Activated naive CD4-positive, alpha-beta T cell treated with anti-CD3 and anti-CD28 coated beads for 36 hours (primary cell): ENCODE results near the gene PDCD6IP. TPM values are rescaled to one million over a fixed set of nuclear protein-coding genes. Genes with fewer than 3 reads are reported as not detected.
A peak's percentile ranks its signal among the peaks of the same experiment; 100 is the strongest.

ENCODE experiments used
- CTCF ChIA-PET: fragments of 350-600 bp; sonication (Branson Sonifier 250); formaldehyde crosslinking; loops from one replicate; lab custom pipeline; 2021; ENCODE audit warnings: antibody characterized with exemption; lab: Charles Lee
- DNase-seq: peaks from one replicate; pipeline ENCODE4 v3.0.0-alpha.2; 2020
- H3K27ac Mint-ChIP-seq: one replicate; pipeline ENCODE4 v1.8.0; 2021; ENCODE audit warnings: mild to moderate bottlenecking, mixed read lengths
- H3K27me3 Mint-ChIP-seq: one replicate; pipeline ENCODE4 v1.8.0; 2021; ENCODE audit warnings: low read depth, mixed read lengths
- H3K36me3 Mint-ChIP-seq: one replicate; pipeline ENCODE4 v1.8.0; 2021; ENCODE audit warnings: low read depth, mixed read lengths
- H3K4me1 Mint-ChIP-seq: one replicate; pipeline ENCODE4 v1.8.0; 2021; ENCODE audit warnings: low read depth, mixed read lengths
- H3K4me3 Mint-ChIP-seq: one replicate; pipeline ENCODE4 v1.8.0; 2021; ENCODE audit warnings: mild to moderate bottlenecking, moderate library complexity, mixed read lengths
- H3K9me3 Mint-ChIP-seq: one replicate; pipeline ENCODE4 v1.8.0; 2021; ENCODE audit warnings: mixed read lengths
- intact Hi-C: fragments of 100-400 bp; cut with micrococcal nuclease; formaldehyde crosslinking; loops from one replicate; pipeline ENCODE4 v1.15.1; 2023
- total RNA-seq, 2 experiments: library from RNA; stranded (reverse); gene quantifications; one replicate each; pipeline ENCODE4 v1.2.3, GENCODE V29; 2021

PDCD6IP gene
- total RNA-seq, 2 experiments from 2014 or later, result 126 to 127 TPM

GRCh38 chr3:33901862-33902563 is 103.6 kb downstream of the PDCD6IP start:
- Mint-ChIP-seq H3K27me3 (no peaks in the 10 kb centered on the region), H3K4me3 (no peak overlapping the region), H3K27ac (no peak overlapping the region), H3K9me3 (no peaks in the 10 kb centered on the region), H3K36me3 (no peaks in the 10 kb centered on the region), H3K4me1 (no peaks in the 10 kb centered on the region)
- intact Hi-C loops, result no loop called here
- DNase-seq, result no peak
- CTCF ChIA-PET, result interaction anchor here (0.8 kb wide), 1 partner anchor 19 kb away, joined by 3 read pairs; no protein-coding TSS in a partner anchor

- Mint-ChIP-seq H3K27ac (no peak overlapping the region), H3K4me1 (no peaks in the 10 kb centered on the region), H3K36me3 (no peaks in the 10 kb centered on the region), H3K9me3 (no peaks in the 10 kb centered on the region), H3K4me3 (no peak overlapping the region), H3K27me3 (no peaks in the 10 kb centered on the region)
- CTCF ChIA-PET, result no interaction called here
- intact Hi-C loops, result no loop called here
- no peak for DNase-seq
Observed at GRCh38 chr3:33904730-33905129, 106.3 kb downstream of the PDCD6IP start.

GRCh38 chr3:33908250-33908851 is 109.9 kb downstream of the PDCD6IP start:
- Mint-ChIP-seq H3K27me3 (no peaks in the 10 kb centered on the region), H3K36me3 (no peaks in the 10 kb centered on the region), H3K4me1 (no peaks in the 10 kb centered on the region), H3K4me3 (no peak overlapping the region), H3K27ac (no peak overlapping the region), H3K9me3 (no peaks in the 10 kb centered on the region)
- intact Hi-C loops, result no loop called here
- no peak for DNase-seq
- CTCF ChIA-PET, result interaction anchor here (0.6 kb wide), 1 partner anchor 239 kb away, joined by 4 read pairs; no protein-coding TSS in a partner anchor

GRCh38 chr3:33909547-33909946 is 111.1 kb downstream of the PDCD6IP start:
- Mint-ChIP-seq H3K27ac (no peak overlapping the region), H3K27me3 (no peaks in the 10 kb centered on the region), H3K4me1 (no peaks in the 10 kb centered on the region), H3K4me3 (no peak overlapping the region), H3K9me3 (no peaks in the 10 kb centered on the region), H3K36me3 (no peaks in the 10 kb centered on the region)
- DNase-seq, result no peak
- intact Hi-C loops, result no loop called here
- CTCF ChIA-PET, result no interaction called here

GRCh38 chr3:33910031-33910430 is 111.6 kb downstream of the PDCD6IP start:
- CTCF ChIA-PET, result no interaction called here
- H3K9me3 Mint-ChIP-seq, result no peaks in the 10 kb centered on the region

GRCh38 chr3:33911525-33912322 is 113.3 kb downstream of the PDCD6IP start:
- CTCF ChIA-PET, result interaction anchor here (0.7 kb wide), 1 partner anchor 258 kb away, joined by 3 read pairs; no protein-coding TSS in a partner anchor
- Mint-ChIP-seq H3K4me1 (no peaks in the 10 kb centered on the region), H3K36me3 (no peaks in the 10 kb centered on the region), H3K4me3 (no peak overlapping the region), H3K27me3 (no peaks in the 10 kb centered on the region), H3K27ac (no peak overlapping the region), H3K9me3 (no peaks in the 10 kb centered on the region)
- intact Hi-C loops, result no loop called here
- no peak for DNase-seq

More at GRCh38 chr3:33910031-33910430, 111.6 kb downstream of the PDCD6IP start:
- Mint-ChIP-seq H3K27me3 (no peaks in the 10 kb centered on the region), H3K4me1 (no peaks in the 10 kb centered on the region), H3K27ac (no peak overlapping the region), H3K36me3 (no peaks in the 10 kb centered on the region), H3K4me3 (no peak overlapping the region)
- DNase-seq, result no peak
- intact Hi-C loops, result no loop called here

- no peak for DNase-seq
- Mint-ChIP-seq H3K4me1 (no peaks in the 10 kb centered on the region), H3K27me3 (no peaks in the 10 kb centered on the region), H3K9me3 (no peaks in the 10 kb centered on the region), H3K36me3 (no peaks in the 10 kb centered on the region), H3K27ac (no peak overlapping the region), H3K4me3 (no peak overlapping the region)
- intact Hi-C loops, result no loop called here
- CTCF ChIA-PET, result no interaction called here
Observed at GRCh38 chr3:33914212-33914611, 115.8 kb downstream of the PDCD6IP start.

- H3K4me1 Mint-ChIP-seq, result no peaks in the 10 kb centered on the region
- H3K36me3 Mint-ChIP-seq, result no peaks in the 10 kb centered on the region
- CTCF ChIA-PET, result interaction anchor here (0.6 kb wide), 1 partner anchor 99 kb away, joined by 3 read pairs; no protein-coding TSS in a partner anchor
- no peak for DNase-seq
- no peak overlapping the region for H3K27ac Mint-ChIP-seq
- no peaks in the 10 kb centered on the region for H3K27me3 Mint-ChIP-seq
- no peak overlapping the region for H3K4me3 Mint-ChIP-seq
- intact Hi-C loops, result no loop called here
- H3K9me3 Mint-ChIP-seq, result no peaks in the 10 kb centered on the region
Observed at GRCh38 chr3:33914731-33915379, 116.4 kb downstream of the PDCD6IP start.

GRCh38 chr3:33915796-33916546 is 117.5 kb downstream of the PDCD6IP start:
- intact Hi-C loops, result no loop called here
- Mint-ChIP-seq H3K27ac (no peak overlapping the region), H3K4me3 (no peak overlapping the region), H3K36me3 (no peaks in the 10 kb centered on the region), H3K4me1 (no peaks in the 10 kb centered on the region), H3K9me3 (no peaks in the 10 kb centered on the region), H3K27me3 (no peaks in the 10 kb centered on the region)
- CTCF ChIA-PET, result interaction anchor here (0.6 to 1.8 kb wide), 4 partner anchors 33 to 767 kb away, joined by 3 to 5 read pairs (median 4); no protein-coding TSS in a partner anchor
- peak; percentile 25 for DNase-seq

GRCh38 chr3:33918126-33918756 is 119.8 kb downstream of the PDCD6IP start:
- no peak for DNase-seq
- H3K4me3 Mint-ChIP-seq, result no peak overlapping the region
- no peaks in the 10 kb centered on the region for H3K36me3 Mint-ChIP-seq
- no peak overlapping the region for H3K27ac Mint-ChIP-seq
- intact Hi-C loops, result no loop called here
- CTCF ChIA-PET, result interaction anchor here (1.2 kb wide), 1 partner anchor 86 kb away, joined by 3 read pairs; no protein-coding TSS in a partner anchor
- no peaks in the 10 kb centered on the region for H3K9me3 Mint-ChIP-seq
- no peaks in the 10 kb centered on the region for H3K27me3 Mint-ChIP-seq
- no peaks in the 10 kb centered on the region for H3K4me1 Mint-ChIP-seq
